ENCODE data around the gene RNPC3. TPM values are rescaled to one million over a fixed set of nuclear protein-coding genes. Genes with fewer than 3 reads are reported as not detected.

RNPC3 gene
- total RNA-seq, 4 donors from 2014 or later: 64.9 to 92.7 (median 80.6) TPM

GRCh38 chr1:103516283-103516682, 9.2 kb upstream of the RNPC3 start:
- no peak overlapping the region for H3K27ac ChIP-seq
- TF ChIP-seq CTCF (IDR thresholded peaks at IDR 0.05) (no peak), POLR2A (IDR thresholded peaks at IDR 0.05) (no peak)
- H3K36me3 ChIP-seq: no peaks in the 10 kb centered on the region
- intact Hi-C loops (cut with DNase I): no loop called here
- no peaks in the 10 kb centered on the region for H3K9me3 ChIP-seq
- WGBS, 2 donors: 92 to 93% methylated on average over 2 of the region's 2 CpGs
- no peaks in the 10 kb centered on the region for H3K27me3 ChIP-seq
- H3K4me3 ChIP-seq (replicated peaks in 1 of 3): no peak overlapping the region
- DNase-seq: no peak
- H3K4me1 ChIP-seq: no peaks in the 10 kb centered on the region

GRCh38 chr1:103516693-103517092, 8.8 kb upstream of the RNPC3 start:
- H3K4me1 ChIP-seq: no peaks in the 10 kb centered on the region
- no peak overlapping the region for H3K27ac ChIP-seq

GRCh38 chr1:103517380-103518047, 8.0 kb upstream of the RNPC3 start:
- intact Hi-C loops (cut with DNase I): no loop called here
- H3K4me3 ChIP-seq (replicated peaks in 1 of 3): no peak overlapping the region
- 86 to 92% methylated on average over 2 of the region's 2 CpGs for WGBS, 2 donors
- H3K27ac ChIP-seq: no peak overlapping the region
- H3K36me3 ChIP-seq: no peaks in the 10 kb centered on the region
- no peaks in the 10 kb centered on the region for H3K9me3 ChIP-seq
- no peak for DNase-seq
- no peaks in the 10 kb centered on the region for H3K4me1 ChIP-seq
- no peak for TF ChIP-seq CTCF (IDR thresholded peaks at IDR 0.05)
- TF ChIP-seq POLR2A (IDR thresholded peaks at IDR 0.05): no peak
- H3K27me3 ChIP-seq: no peaks in the 10 kb centered on the region

More at GRCh38 chr1:103516693-103517092, 8.8 kb upstream of the RNPC3 start:
- H3K36me3 ChIP-seq: no peaks in the 10 kb centered on the region
- intact Hi-C loops (cut with DNase I): no loop called here
- no peaks in the 10 kb centered on the region for H3K9me3 ChIP-seq
- TF ChIP-seq CTCF (IDR thresholded peaks at IDR 0.05) (no peak), POLR2A (IDR thresholded peaks at IDR 0.05) (no peak)
- H3K27me3 ChIP-seq: no peaks in the 10 kb centered on the region
- DNase-seq: no peak
- H3K4me3 ChIP-seq (replicated peaks in 1 of 3): no peak overlapping the region

- H3K4me3 ChIP-seq (replicated peaks in 1 of 3): no peak overlapping the region
- TF ChIP-seq POLR2A (IDR thresholded peaks at IDR 0.05) (no peak), CTCF (IDR thresholded peaks at IDR 0.05) (no peak)
- no peaks in the 10 kb centered on the region for H3K27me3 ChIP-seq
- intact Hi-C loops (cut with DNase I): no loop called here
- H3K27ac ChIP-seq: no peak overlapping the region
- H3K4me1 ChIP-seq: no peaks in the 10 kb centered on the region
- H3K36me3 ChIP-seq: no peaks in the 10 kb centered on the region
- H3K9me3 ChIP-seq: no peaks in the 10 kb centered on the region
- no peak for DNase-seq
Measured at GRCh38 chr1:103520822-103521221, 4.7 kb upstream of the RNPC3 start.

GRCh38 chr1:103523346-103523745, 2.2 kb upstream of the RNPC3 start:
- H3K27me3 ChIP-seq: no peaks in the 10 kb centered on the region

More at GRCh38 chr1:103523346-103523745, 2.2 kb upstream of the RNPC3 start:
- DNase-seq: no peak
- no peak for TF ChIP-seq CTCF (IDR thresholded peaks at IDR 0.05)
- no peak for TF ChIP-seq POLR2A (IDR thresholded peaks at IDR 0.05)
- intact Hi-C loops (cut with DNase I): no loop called here
- Histone ChIP-seq H3K36me3 (no peaks in the 10 kb centered on the region), H3K9me3 (no peaks in the 10 kb centered on the region), H3K27ac (no peak overlapping the region), H3K4me1 (peaks cover 9 to 17% of the 10 kb centered on the region in 2 donors), H3K4me3 (replicated peaks in 1 of 3) (no peak overlapping the region)
- whole genome bisulfite sequencing, 2 donors: 92 to 96% methylated on average over 3 of the region's 3 CpGs

Measured in thyroid gland (tissue), 4 donors.